H1 (cell line): ENCODE data around the gene LCE1B. TPM values are rescaled to one million over a fixed set of nuclear protein-coding genes. Genes with fewer than 3 reads are reported as not detected.

ENCODE experiments used
- CHD1 ChIP-seq: IDR thresholded peaks from 2 replicates; pipeline ENCODE4 v1.6.1; 2012; ENCODE audit warnings: low read depth, low read length, improper control_type of control experiment
- HDAC2 ChIP-seq, 2 experiments: fragments of 300-600 bp in 1 of 2; sonication (generic) in 1 of 2; IDR thresholded peaks; 2 replicates each; pipeline ENCODE4 v1.6.1; 2011 to 2012; ENCODE audit warnings: low read depth in 2 of 2, low read length in 2 of 2, mild to moderate bottlenecking in 2 of 2, moderate library complexity in 2 of 2, borderline replicate concordance in 1 of 2, inconsistent platforms in 1 of 2
- TEAD4 ChIP-seq: IDR thresholded peaks from 2 replicates; pipeline ENCODE4 v1.6.1; 2012; ENCODE audit warnings: low read depth, low read length, inconsistent platforms, mixed read lengths
- polyA plus RNA-seq, 7 experiments: library from polyadenylated mRNA; depleted of rRNA in 3 of 7; stranded (reverse) in 5 of 7; unstranded in 2 of 7; fragments of >200 nt in 5 of 7; fragments of 200-250 nt in 2 of 7; gene quantifications; 1 replicate in 5 of 7; 2 replicates in 1 of 7; 4 replicates in 1 of 7; pipeline versions ENCODE4 v1.2.1 to v1.2.3, GENCODE V29; 2011 to 2013; ENCODE audit warnings: missing spikeins in 2 of 7, mixed read lengths in 2 of 7
- total RNA-seq: library from RNA; stranded (reverse); fragmentation: NEBNext Ultra II Directional; extraction: Animal tissue kit (Norgen Biotek cat#: 25700); gene quantifications from 2 replicates; pipeline ENCODE4 v1.2.1, GENCODE V29; 2021
- TF ChIP-seq, protein P1 (sequence below), 3 experiments: IDR thresholded peaks; 1 replicate in 2 of 3; 2 replicates in 1 of 3; pipeline versions ENCODE4 v1.5.1 to v1.6.1; 2011; ENCODE audit warnings: low read length in 3 of 3, mild to moderate bottlenecking in 3 of 3, inconsistent platforms in 2 of 3, low read depth in 1 of 3, moderate library complexity in 1 of 3; ENCODE audit not compliant: insufficient read depth in 1 of 3; ENCODE audit errors: control extremely low read depth in 1 of 3
- TF ChIP-seq, protein P2 (sequence below): fragments of 300-600 bp; sonication (generic); IDR thresholded peaks from 2 replicates; pipeline ENCODE4 v1.7.1; 2012; ENCODE audit warnings: low read length, moderate library complexity, mild to moderate bottlenecking, inconsistent platforms; ENCODE audit not compliant: insufficient replicate concordance

The LCE1B gene
- total and polyA plus RNA-seq, 2 of the 8 experiments (the other 6 are each of a cell fraction or from before 2014, with no cell fraction given), result not detected

DNA sequence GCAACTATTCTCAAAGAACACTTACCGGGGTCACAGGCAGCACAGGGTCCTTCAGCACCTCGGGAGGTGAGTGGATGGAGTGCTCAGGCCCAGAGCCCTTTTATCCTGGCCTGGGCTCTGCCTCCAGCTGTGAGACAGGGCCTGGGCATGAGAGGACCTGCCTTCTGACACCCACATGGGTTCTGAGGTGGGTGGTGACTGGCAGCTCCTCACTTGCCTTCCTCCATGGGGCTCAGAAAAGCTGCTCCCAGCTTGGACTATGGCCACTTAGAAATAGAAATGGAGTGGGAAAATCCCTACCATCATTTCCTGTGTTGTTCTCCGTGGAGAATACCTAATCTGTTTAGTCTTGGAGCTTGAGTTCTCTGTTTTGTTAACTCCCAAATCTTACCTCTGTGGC lies 5.2 kb upstream of the LCE1B start, which contains the start of gene LCE1C (continued):
- TF ChIP-seq, protein P1, sequence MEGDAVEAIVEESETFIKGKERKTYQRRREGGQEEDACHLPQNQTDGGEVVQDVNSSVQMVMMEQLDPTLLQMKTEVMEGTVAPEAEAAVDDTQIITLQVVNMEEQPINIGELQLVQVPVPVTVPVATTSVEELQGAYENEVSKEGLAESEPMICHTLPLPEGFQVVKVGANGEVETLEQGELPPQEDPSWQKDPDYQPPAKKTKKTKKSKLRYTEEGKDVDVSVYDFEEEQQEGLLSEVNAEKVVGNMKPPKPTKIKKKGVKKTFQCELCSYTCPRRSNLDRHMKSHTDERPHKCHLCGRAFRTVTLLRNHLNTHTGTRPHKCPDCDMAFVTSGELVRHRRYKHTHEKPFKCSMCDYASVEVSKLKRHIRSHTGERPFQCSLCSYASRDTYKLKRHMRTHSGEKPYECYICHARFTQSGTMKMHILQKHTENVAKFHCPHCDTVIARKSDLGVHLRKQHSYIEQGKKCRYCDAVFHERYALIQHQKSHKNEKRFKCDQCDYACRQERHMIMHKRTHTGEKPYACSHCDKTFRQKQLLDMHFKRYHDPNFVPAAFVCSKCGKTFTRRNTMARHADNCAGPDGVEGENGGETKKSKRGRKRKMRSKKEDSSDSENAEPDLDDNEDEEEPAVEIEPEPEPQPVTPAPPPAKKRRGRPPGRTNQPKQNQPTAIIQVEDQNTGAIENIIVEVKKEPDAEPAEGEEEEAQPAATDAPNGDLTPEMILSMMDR (IDR thresholded peaks at IDR 0.05; ENCODE audit: control extremely low read depth in 1 of 3, insufficient read depth in 1 of 3, low read depth in 1 of 3, low read length in 3 of 3), result no peak
- TF ChIP-seq CHD1 (no peak), TEAD4 (no peak), HDAC2 (IDR thresholded peaks at IDR 0.05; ENCODE audit: borderline replicate concordance in 1 of 2, low read depth in 2 of 2, low read length in 2 of 2) (no peak)
- TF ChIP-seq, protein P2, sequence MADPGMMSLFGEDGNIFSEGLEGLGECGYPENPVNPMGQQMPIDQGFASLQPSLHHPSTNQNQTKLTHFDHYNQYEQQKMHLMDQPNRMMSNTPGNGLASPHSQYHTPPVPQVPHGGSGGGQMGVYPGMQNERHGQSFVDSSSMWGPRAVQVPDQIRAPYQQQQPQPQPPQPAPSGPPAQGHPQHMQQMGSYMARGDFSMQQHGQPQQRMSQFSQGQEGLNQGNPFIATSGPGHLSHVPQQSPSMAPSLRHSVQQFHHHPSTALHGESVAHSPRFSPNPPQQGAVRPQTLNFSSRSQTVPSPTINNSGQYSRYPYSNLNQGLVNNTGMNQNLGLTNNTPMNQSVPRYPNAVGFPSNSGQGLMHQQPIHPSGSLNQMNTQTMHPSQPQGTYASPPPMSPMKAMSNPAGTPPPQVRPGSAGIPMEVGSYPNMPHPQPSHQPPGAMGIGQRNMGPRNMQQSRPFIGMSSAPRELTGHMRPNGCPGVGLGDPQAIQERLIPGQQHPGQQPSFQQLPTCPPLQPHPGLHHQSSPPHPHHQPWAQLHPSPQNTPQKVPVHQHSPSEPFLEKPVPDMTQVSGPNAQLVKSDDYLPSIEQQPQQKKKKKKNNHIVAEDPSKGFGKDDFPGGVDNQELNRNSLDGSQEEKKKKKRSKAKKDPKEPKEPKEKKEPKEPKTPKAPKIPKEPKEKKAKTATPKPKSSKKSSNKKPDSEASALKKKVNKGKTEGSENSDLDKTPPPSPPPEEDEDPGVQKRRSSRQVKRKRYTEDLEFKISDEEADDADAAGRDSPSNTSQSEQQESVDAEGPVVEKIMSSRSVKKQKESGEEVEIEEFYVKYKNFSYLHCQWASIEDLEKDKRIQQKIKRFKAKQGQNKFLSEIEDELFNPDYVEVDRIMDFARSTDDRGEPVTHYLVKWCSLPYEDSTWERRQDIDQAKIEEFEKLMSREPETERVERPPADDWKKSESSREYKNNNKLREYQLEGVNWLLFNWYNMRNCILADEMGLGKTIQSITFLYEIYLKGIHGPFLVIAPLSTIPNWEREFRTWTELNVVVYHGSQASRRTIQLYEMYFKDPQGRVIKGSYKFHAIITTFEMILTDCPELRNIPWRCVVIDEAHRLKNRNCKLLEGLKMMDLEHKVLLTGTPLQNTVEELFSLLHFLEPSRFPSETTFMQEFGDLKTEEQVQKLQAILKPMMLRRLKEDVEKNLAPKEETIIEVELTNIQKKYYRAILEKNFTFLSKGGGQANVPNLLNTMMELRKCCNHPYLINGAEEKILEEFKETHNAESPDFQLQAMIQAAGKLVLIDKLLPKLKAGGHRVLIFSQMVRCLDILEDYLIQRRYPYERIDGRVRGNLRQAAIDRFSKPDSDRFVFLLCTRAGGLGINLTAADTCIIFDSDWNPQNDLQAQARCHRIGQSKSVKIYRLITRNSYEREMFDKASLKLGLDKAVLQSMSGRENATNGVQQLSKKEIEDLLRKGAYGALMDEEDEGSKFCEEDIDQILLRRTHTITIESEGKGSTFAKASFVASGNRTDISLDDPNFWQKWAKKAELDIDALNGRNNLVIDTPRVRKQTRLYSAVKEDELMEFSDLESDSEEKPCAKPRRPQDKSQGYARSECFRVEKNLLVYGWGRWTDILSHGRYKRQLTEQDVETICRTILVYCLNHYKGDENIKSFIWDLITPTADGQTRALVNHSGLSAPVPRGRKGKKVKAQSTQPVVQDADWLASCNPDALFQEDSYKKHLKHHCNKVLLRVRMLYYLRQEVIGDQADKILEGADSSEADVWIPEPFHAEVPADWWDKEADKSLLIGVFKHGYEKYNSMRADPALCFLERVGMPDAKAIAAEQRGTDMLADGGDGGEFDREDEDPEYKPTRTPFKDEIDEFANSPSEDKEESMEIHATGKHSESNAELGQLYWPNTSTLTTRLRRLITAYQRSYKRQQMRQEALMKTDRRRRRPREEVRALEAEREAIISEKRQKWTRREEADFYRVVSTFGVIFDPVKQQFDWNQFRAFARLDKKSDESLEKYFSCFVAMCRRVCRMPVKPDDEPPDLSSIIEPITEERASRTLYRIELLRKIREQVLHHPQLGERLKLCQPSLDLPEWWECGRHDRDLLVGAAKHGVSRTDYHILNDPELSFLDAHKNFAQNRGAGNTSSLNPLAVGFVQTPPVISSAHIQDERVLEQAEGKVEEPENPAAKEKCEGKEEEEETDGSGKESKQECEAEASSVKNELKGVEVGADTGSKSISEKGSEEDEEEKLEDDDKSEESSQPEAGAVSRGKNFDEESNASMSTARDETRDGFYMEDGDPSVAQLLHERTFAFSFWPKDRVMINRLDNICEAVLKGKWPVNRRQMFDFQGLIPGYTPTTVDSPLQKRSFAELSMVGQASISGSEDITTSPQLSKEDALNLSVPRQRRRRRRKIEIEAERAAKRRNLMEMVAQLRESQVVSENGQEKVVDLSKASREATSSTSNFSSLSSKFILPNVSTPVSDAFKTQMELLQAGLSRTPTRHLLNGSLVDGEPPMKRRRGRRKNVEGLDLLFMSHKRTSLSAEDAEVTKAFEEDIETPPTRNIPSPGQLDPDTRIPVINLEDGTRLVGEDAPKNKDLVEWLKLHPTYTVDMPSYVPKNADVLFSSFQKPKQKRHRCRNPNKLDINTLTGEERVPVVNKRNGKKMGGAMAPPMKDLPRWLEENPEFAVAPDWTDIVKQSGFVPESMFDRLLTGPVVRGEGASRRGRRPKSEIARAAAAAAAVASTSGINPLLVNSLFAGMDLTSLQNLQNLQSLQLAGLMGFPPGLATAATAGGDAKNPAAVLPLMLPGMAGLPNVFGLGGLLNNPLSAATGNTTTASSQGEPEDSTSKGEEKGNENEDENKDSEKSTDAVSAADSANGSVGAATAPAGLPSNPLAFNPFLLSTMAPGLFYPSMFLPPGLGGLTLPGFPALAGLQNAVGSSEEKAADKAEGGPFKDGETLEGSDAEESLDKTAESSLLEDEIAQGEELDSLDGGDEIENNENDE, result no peak
